GM12874 (cell line): ENCODE results near the gene CLRN3.

Experiments
- CTCF ChIP-seq: IDR thresholded peaks from 2 replicates; pipeline ENCODE4 v1.5.1; 2011; ENCODE audit warnings: low read depth, mild to moderate bottlenecking, control low read depth, low read length, moderate library complexity; ENCODE audit not compliant: insufficient read depth

CLRN3 gene

GRCh38 chr10:127833804-127834203 lies 58.9 kb downstream of the CLRN3 start:
- TF ChIP-seq CTCF = no peak

- TF ChIP-seq CTCF = no peak
These were observed 60.2 kb downstream of the CLRN3 start for GRCh38 chr10:127832501-127832900.

GRCh38 chr10:127830414-127830813 lies 62.3 kb downstream of the CLRN3 start:
- TF ChIP-seq CTCF = no peak
